ENCODE data around the gene SFXN1. TPM values are rescaled to one million over a fixed set of nuclear protein-coding genes. Genes with fewer than 3 reads are reported as not detected.

The SFXN1 gene
- total and polyA plus RNA-seq, 7 donors = 8.6 to 25.0 (median 16.3) TPM

DNA sequence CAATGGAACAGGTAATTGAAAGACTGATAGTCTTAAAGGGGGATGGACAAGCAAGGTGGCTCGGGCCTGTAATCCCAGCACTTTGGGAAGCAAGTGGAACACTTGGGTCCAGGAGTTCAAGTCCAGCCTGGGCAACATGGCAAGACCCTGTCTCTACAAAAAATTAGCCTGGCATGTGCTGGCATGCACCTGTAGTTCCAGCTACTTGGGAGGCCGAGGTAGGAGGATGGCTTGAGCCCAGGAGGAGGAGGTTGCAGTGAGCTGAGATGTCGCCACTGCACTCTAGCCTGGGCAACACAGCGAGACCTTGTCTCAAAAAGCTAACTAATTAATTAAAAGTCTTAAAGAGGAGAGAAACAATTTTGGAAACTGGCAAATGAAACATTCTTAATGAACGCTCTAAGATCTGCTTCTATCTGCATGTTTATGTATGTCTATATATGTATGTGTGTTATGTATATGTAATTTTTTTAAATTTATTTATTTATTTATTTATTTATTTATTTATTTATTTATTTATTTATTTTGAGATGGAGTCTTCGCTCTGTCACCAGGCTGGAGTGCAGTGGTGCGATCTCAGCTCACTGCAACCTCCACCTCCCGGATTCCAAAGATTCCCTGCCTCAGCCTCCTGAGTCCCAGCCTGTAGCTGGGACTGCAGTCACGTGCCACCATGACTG lies 80.6 kb downstream of the SFXN1 start:
- H3K4me1 ChIP-seq = no peaks in the 10 kb centered on the region
- no peaks in the 10 kb centered on the region for H3K36me3 ChIP-seq (ENCODE audit: insufficient read depth in 1 of 2, low read depth in 1 of 2)
- no peak for DNase-seq
- H3K4me3 ChIP-seq = no peak overlapping the region
- TF ChIP-seq, protein P1, sequence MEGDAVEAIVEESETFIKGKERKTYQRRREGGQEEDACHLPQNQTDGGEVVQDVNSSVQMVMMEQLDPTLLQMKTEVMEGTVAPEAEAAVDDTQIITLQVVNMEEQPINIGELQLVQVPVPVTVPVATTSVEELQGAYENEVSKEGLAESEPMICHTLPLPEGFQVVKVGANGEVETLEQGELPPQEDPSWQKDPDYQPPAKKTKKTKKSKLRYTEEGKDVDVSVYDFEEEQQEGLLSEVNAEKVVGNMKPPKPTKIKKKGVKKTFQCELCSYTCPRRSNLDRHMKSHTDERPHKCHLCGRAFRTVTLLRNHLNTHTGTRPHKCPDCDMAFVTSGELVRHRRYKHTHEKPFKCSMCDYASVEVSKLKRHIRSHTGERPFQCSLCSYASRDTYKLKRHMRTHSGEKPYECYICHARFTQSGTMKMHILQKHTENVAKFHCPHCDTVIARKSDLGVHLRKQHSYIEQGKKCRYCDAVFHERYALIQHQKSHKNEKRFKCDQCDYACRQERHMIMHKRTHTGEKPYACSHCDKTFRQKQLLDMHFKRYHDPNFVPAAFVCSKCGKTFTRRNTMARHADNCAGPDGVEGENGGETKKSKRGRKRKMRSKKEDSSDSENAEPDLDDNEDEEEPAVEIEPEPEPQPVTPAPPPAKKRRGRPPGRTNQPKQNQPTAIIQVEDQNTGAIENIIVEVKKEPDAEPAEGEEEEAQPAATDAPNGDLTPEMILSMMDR (IDR thresholded peaks at IDR 0.05) = no peak
- ATAC-seq = no peak
- H3K9me3 ChIP-seq = no peaks in the 10 kb centered on the region
- intact Hi-C loops (cut with DNase I) = no loop called here
- peaks cover 0 to 8% (median 0%) of the 10 kb centered on the region in 3 donors for H3K27me3 ChIP-seq (ENCODE audit: insufficient read depth in 3 of 3, low read length in 2 of 3)
- no peak overlapping the region for H3K27ac ChIP-seq
- WGBS, 3 donors = 87 to 89% (median 88%) methylated on average over 9 of the region's 9 CpGs

DNA sequence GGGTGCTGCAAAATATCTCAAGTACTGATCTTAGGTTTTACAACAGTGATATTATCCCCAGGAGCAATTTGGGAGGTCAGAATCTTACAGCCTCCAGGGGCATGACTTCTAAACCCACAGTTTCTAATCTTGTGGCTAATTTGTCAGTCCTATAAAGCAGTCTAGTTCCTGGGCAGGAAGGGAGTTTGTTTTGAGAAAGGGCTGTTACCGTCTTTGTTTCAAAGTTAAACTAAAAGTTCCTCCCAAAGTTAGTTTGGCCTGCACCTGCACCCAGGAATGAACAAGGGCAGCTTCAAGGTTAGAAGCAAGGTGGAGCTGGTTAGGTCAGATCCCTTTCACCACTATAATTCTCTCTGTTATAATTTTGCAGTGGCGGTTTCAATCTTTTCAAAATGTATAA lies 81.7 kb downstream of the SFXN1 start:
- Histone ChIP-seq H3K27ac (no peak overlapping the region), H3K27me3 (ENCODE audit: insufficient read depth in 3 of 3, low read length in 2 of 3) (peaks cover 0 to 1% (median 0%) of the 10 kb centered on the region in 3 donors), H3K4me3 (no peak overlapping the region), H3K36me3 (ENCODE audit: insufficient read depth in 1 of 2, low read depth in 1 of 2) (no peaks in the 10 kb centered on the region), H3K4me1 (no peaks in the 10 kb centered on the region), H3K9me3 (no peaks in the 10 kb centered on the region)
- intact Hi-C loops (cut with DNase I) = no loop called here
- DNase-seq (no peak), ATAC-seq (no peak)
- WGBS, 3 donors = 49 to 53% (median 50%) methylated on average over 2 of the region's 2 CpGs
- TF ChIP-seq, protein P1 (IDR thresholded peaks at IDR 0.05) = no peak

DNA sequence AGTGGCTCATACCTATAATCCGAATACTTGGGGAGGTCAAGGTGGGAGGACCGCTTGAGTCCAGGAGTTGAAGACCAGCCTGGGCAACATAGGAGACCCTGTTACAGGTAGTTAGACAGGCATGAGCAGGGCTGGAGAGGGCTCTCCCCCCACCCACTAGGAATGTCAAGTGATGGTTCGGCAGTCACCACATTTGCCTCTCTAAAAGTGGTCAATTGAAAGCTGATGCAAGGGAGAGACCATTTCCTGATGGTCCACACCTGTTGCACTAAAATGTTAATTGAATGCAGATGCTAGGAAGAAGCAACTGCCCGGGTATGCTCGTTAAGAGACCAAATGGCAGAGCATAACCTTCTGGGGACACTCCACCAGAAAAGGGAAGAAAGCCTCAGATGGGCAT lies 82.7 kb downstream of the SFXN1 start:
- H3K4me3 ChIP-seq = no peak overlapping the region
- H3K27ac ChIP-seq = no peak overlapping the region
- H3K9me3 ChIP-seq = no peaks in the 10 kb centered on the region
- no peaks in the 10 kb centered on the region for H3K36me3 ChIP-seq (ENCODE audit: insufficient read depth in 1 of 2, low read depth in 1 of 2)
- TF ChIP-seq, protein P1 (IDR thresholded peaks at IDR 0.05) = no peak
- no peak for ATAC-seq
- 43 to 47% (median 46%) methylated on average over 5 of the region's 5 CpGs for WGBS, 3 donors
- no peaks in the 10 kb centered on the region for H3K27me3 ChIP-seq (ENCODE audit: insufficient read depth in 3 of 3, low read length in 2 of 3)
- DNase-seq = no peak
- no peaks in the 10 kb centered on the region for H3K4me1 ChIP-seq
- intact Hi-C loops (cut with DNase I) = no loop called here

DNA sequence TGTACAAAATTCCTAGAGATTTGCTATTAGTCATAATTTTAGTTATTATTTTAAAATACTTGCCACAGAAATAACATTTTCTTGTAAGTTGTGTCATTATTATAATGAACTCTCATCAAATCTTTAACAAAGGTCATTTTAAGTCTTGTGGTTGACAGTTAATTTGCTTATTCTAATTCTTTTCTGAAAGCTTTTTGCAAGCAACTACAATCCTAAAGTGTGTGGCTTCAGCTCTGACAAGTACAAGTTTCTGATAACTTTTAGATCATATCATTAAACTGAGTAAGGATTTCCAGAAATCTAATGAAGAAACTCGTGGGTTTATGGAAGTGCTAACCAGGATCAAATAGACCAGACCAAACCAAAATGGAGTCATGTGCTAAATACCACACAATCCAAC lies 86.4 kb downstream of the SFXN1 start:
- Histone ChIP-seq H3K9me3 (no peaks in the 10 kb centered on the region), H3K4me3 (no peak overlapping the region), H3K27ac (no peak overlapping the region), H3K36me3 (ENCODE audit: insufficient read depth in 1 of 2, low read depth in 1 of 2) (no peaks in the 10 kb centered on the region), H3K4me1 (no peaks in the 10 kb centered on the region), H3K27me3 (ENCODE audit: insufficient read depth in 3 of 3, low read length in 2 of 3) (no peaks in the 10 kb centered on the region)
- intact Hi-C loops (cut with DNase I) = no loop called here
- WGBS, 3 donors = 13 to 22% (median 13%) methylated on average over 1 of the region's 1 CpG
- TF ChIP-seq, protein P1 (IDR thresholded peaks at IDR 0.05) = no peak
- ATAC-seq (no peak), DNase-seq (no peak)

DNA sequence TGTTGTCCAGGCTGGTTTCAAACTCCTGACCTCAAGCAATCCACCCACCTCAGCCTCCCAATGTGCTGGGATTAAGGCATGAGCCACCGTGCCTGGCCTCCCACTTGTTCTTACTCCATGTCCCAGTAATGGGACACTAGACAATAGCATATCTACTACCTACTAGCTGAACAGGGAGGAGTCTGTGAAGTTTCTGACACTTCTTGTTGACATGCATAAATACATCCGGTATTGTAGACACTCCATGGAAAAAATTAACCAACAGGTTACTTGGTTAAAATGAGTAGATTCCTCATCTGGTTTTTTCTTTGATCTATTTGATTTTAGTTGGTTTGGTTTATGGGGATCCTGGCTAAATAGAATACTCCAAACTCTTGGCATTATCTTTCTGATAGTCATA lies 88.3 kb downstream of the SFXN1 start:
- DNase-seq (no peak), ATAC-seq (no peak)
- WGBS, 3 donors = 77 to 88% (median 82%) methylated on average over 2 of the region's 2 CpGs
- no peak overlapping the region for H3K27ac ChIP-seq
- no peaks in the 10 kb centered on the region for H3K36me3 ChIP-seq (ENCODE audit: insufficient read depth in 1 of 2, low read depth in 1 of 2)
- no peaks in the 10 kb centered on the region for H3K4me1 ChIP-seq
- H3K4me3 ChIP-seq = no peak overlapping the region
- peaks cover 0 to 3% (median 0%) of the 10 kb centered on the region in 3 donors for H3K27me3 ChIP-seq (ENCODE audit: insufficient read depth in 3 of 3, low read length in 2 of 3)
- no peaks in the 10 kb centered on the region for H3K9me3 ChIP-seq
- TF ChIP-seq, protein P1 (IDR thresholded peaks at IDR 0.05) = no peak
- intact Hi-C loops (cut with DNase I) = no loop called here

Data from psoas muscle (tissue), 8 donors.